Memory B cell (primary cell): ENCODE results near the gene GOLGA8S.
"Not testable (repeated sequence)": the region's sequence is repeated elsewhere in the genome, so short reads cannot be mapped to it uniquely, and the experiment has no call there.

Experiments used
- ATAC-seq: fragments of 150-1000 bp; cut with Tn5 transposase; 2 replicates; pipeline ENCODE4 v1.10.0; 2021; ENCODE audit warnings: low read depth, mild to moderate bottlenecking, moderate library complexity
- DNase-seq, 2 donors: peaks; one replicate each; pipeline ENCODE4 v3.0.0; 2022; ENCODE audit warnings: low spot score in 2 of 2
- H3K27ac Mint-ChIP-seq: one replicate; pipeline ENCODE4 v1.8.0; 2022; ENCODE audit warnings: mild to moderate bottlenecking, moderate library complexity, mixed read lengths
- H3K27me3 Mint-ChIP-seq: one replicate; pipeline ENCODE4 v1.8.0; 2022; ENCODE audit warnings: mixed read lengths
- H3K36me3 Mint-ChIP-seq: one replicate; pipeline ENCODE4 v1.8.0; 2022; ENCODE audit warnings: mild to moderate bottlenecking, mixed read lengths
- H3K4me1 Mint-ChIP-seq: one replicate; pipeline ENCODE4 v1.8.0; 2022; ENCODE audit warnings: mixed read lengths
- H3K4me3 Mint-ChIP-seq: one replicate; pipeline ENCODE4 v1.8.0; 2022; ENCODE audit warnings: mild to moderate bottlenecking, moderate library complexity, mixed read lengths
- H3K9me3 Mint-ChIP-seq: one replicate; pipeline ENCODE4 v1.8.0; 2022; ENCODE audit warnings: mixed read lengths

The GOLGA8S gene

GRCh38 chr15:23381192-23381591, 26.6 kb downstream of the GOLGA8S start:
- H3K4me3 Mint-ChIP-seq, H3K4me1 Mint-ChIP-seq, DNase-seq, H3K27ac Mint-ChIP-seq, H3K36me3 Mint-ChIP-seq, H3K9me3 Mint-ChIP-seq, H3K27me3 Mint-ChIP-seq, ATAC-seq: not testable (repeated sequence)

GRCh38 chr15:23384371-23384770, 29.8 kb downstream of the GOLGA8S start:
- ATAC-seq, result no peak
- Mint-ChIP-seq H3K27me3 (peaks cover 11% of the 10 kb centered on the region), H3K4me3 (no peak overlapping the region)

GRCh38 chr15:23385886-23386430, 31.4 kb downstream of the GOLGA8S start:
- no peak for DNase-seq
- H3K9me3 Mint-ChIP-seq, result no peaks in the 10 kb centered on the region
- no peak for ATAC-seq
- H3K4me3 Mint-ChIP-seq, result no peak overlapping the region
- H3K27ac Mint-ChIP-seq, result no peak overlapping the region
- H3K27me3 Mint-ChIP-seq, result peaks cover 11% of the 10 kb centered on the region
- no peaks in the 10 kb centered on the region for H3K36me3 Mint-ChIP-seq
- H3K4me1 Mint-ChIP-seq, result no peaks in the 10 kb centered on the region

More at GRCh38 chr15:23384371-23384770, 29.8 kb downstream of the GOLGA8S start:
- Mint-ChIP-seq H3K27ac (no peak overlapping the region), H3K9me3 (no peaks in the 10 kb centered on the region), H3K36me3 (no peaks in the 10 kb centered on the region), H3K4me1 (no peaks in the 10 kb centered on the region)
- no peak for DNase-seq

- Mint-ChIP-seq H3K36me3 (no peaks in the 10 kb centered on the region), H3K27me3 (peaks cover 9% of the 10 kb centered on the region), H3K27ac (no peak overlapping the region), H3K9me3 (no peaks in the 10 kb centered on the region), H3K4me1 (no peaks in the 10 kb centered on the region), H3K4me3 (no peak overlapping the region)
- ATAC-seq, result no peak
- no peak for DNase-seq
These were observed 33.2 kb downstream of the GOLGA8S start for GRCh38 chr15:23387621-23388190.

- Mint-ChIP-seq H3K4me1 (no peaks in the 10 kb centered on the region), H3K9me3 (no peaks in the 10 kb centered on the region), H3K4me3 (no peak overlapping the region), H3K36me3 (no peaks in the 10 kb centered on the region), H3K27ac (no peak overlapping the region), H3K27me3 (no peaks in the 10 kb centered on the region)
- DNase-seq (no peak), ATAC-seq (no peak)
These were observed 40.6 kb downstream of the GOLGA8S start for GRCh38 chr15:23395030-23395692.

GRCh38 chr15:23395832-23396231, 41.3 kb downstream of the GOLGA8S start:
- H3K4me3 Mint-ChIP-seq, result no peak overlapping the region
- no peak for DNase-seq
- H3K27ac Mint-ChIP-seq, result no peak overlapping the region
- no peak for ATAC-seq
- H3K9me3 Mint-ChIP-seq, result no peaks in the 10 kb centered on the region
- H3K36me3 Mint-ChIP-seq, result no peaks in the 10 kb centered on the region
- no peaks in the 10 kb centered on the region for H3K27me3 Mint-ChIP-seq
- no peaks in the 10 kb centered on the region for H3K4me1 Mint-ChIP-seq

GRCh38 chr15:23397779-23398178, 43.2 kb downstream of the GOLGA8S start:
- Mint-ChIP-seq H3K4me1 (no peaks in the 10 kb centered on the region), H3K27me3 (peaks cover 2% of the 10 kb centered on the region), H3K27ac (no peak overlapping the region), H3K4me3 (no peak overlapping the region), H3K9me3 (no peaks in the 10 kb centered on the region), H3K36me3 (no peaks in the 10 kb centered on the region)
- no peak for DNase-seq
- ATAC-seq, result no peak

- not testable (repeated sequence) for H3K4me3 Mint-ChIP-seq, H3K36me3 Mint-ChIP-seq, ATAC-seq, H3K4me1 Mint-ChIP-seq, H3K27ac Mint-ChIP-seq, H3K27me3 Mint-ChIP-seq, DNase-seq, H3K9me3 Mint-ChIP-seq
These were observed 43.8 kb downstream of the GOLGA8S start for GRCh38 chr15:23398357-23398756.

- DNase-seq, H3K27ac Mint-ChIP-seq, H3K4me3 Mint-ChIP-seq, H3K27me3 Mint-ChIP-seq, H3K4me1 Mint-ChIP-seq, ATAC-seq, H3K36me3 Mint-ChIP-seq, H3K9me3 Mint-ChIP-seq: not testable (repeated sequence)
These were observed 44.7 kb downstream of the GOLGA8S start for GRCh38 chr15:23399207-23399606.

- H3K4me1 Mint-ChIP-seq, result no peaks in the 10 kb centered on the region
- no peaks in the 10 kb centered on the region for H3K36me3 Mint-ChIP-seq
- DNase-seq (no peak), ATAC-seq (no peak)
- H3K9me3 Mint-ChIP-seq, result no peaks in the 10 kb centered on the region
- no peak overlapping the region for H3K4me3 Mint-ChIP-seq
- H3K27me3 Mint-ChIP-seq, result peaks cover 6% of the 10 kb centered on the region
- H3K27ac Mint-ChIP-seq, result no peak overlapping the region
These were observed 47.1 kb downstream of the GOLGA8S start for GRCh38 chr15:23401627-23402026.

- H3K27me3 Mint-ChIP-seq, result peaks cover 6% of the 10 kb centered on the region
- no peaks in the 10 kb centered on the region for H3K36me3 Mint-ChIP-seq
- no peaks in the 10 kb centered on the region for H3K4me1 Mint-ChIP-seq
- no peak overlapping the region for H3K4me3 Mint-ChIP-seq
- H3K9me3 Mint-ChIP-seq, result no peaks in the 10 kb centered on the region
- DNase-seq, result no peak
- ATAC-seq, result no peak
- H3K27ac Mint-ChIP-seq, result no peak overlapping the region
These were observed 47.6 kb downstream of the GOLGA8S start for GRCh38 chr15:23402140-23402539.

- Mint-ChIP-seq H3K27ac (no peak overlapping the region), H3K4me3 (no peak overlapping the region), H3K27me3 (peaks cover 6% of the 10 kb centered on the region), H3K4me1 (no peaks in the 10 kb centered on the region), H3K9me3 (no peaks in the 10 kb centered on the region), H3K36me3 (no peaks in the 10 kb centered on the region)
- ATAC-seq (no peak), DNase-seq (no peak)
These were observed 48.0 kb downstream of the GOLGA8S start for GRCh38 chr15:23402544-23402943.

- DNase-seq, result no peak
- Mint-ChIP-seq H3K9me3 (peaks cover 2% of the 10 kb centered on the region), H3K36me3 (no peaks in the 10 kb centered on the region), H3K27me3 (peaks cover 6% of the 10 kb centered on the region), H3K27ac (no peak overlapping the region), H3K4me1 (no peaks in the 10 kb centered on the region), H3K4me3 (no peak overlapping the region)
- no peak for ATAC-seq
These were observed 49.0 kb downstream of the GOLGA8S start for GRCh38 chr15:23403550-23403949.

GRCh38 chr15:23411841-23412240, 57.3 kb downstream of the GOLGA8S start:
- Mint-ChIP-seq H3K4me1 (no peaks in the 10 kb centered on the region), H3K9me3 (peaks cover 2% of the 10 kb centered on the region), H3K36me3 (no peaks in the 10 kb centered on the region), H3K4me3 (no peak overlapping the region), H3K27ac (no peak overlapping the region), H3K27me3 (no peaks in the 10 kb centered on the region)
- no peak for DNase-seq
- ATAC-seq, result no peak
